ENCODE measurements around the gene MLXIP.
"Not testable (repeated sequence)": the region's sequence is repeated elsewhere in the genome, so short reads cannot be mapped to it uniquely, and the experiment has no call there.

Gene MLXIP

DNA sequence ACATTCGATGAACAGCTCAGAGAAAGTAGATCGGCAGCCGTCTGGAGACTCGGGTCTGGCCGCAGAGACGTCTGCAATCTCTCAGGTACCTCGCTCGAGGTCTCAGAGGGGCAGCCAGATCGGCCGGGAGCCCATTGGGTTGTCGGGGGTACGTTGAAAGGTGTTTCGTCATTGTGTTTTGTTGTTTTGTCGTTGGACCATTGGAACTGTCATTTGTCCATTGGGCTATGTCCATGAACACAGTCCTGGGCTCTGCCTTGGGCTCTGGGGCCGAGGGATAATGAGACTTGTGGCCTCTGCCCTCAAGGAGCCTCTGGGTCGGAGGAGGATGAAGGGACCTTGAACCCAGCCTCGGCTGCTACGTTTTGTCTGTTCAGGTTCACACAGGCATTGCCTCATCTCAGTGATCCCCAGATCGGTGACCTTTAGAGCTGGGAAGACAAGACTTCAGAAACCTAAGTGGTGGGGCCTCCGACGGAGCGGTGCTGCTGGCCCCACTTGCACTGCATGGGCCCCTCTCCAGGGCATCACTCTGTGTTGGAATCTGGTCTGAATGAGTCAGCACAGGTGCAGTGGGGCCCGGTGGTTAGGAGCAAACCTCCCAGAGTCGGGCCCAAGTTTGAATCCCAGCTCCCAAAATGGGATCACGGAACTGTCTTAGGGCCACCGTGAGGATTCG lies 23.6 kb upstream of the MLXIP start:
- no peak for DNase-seq

DNA sequence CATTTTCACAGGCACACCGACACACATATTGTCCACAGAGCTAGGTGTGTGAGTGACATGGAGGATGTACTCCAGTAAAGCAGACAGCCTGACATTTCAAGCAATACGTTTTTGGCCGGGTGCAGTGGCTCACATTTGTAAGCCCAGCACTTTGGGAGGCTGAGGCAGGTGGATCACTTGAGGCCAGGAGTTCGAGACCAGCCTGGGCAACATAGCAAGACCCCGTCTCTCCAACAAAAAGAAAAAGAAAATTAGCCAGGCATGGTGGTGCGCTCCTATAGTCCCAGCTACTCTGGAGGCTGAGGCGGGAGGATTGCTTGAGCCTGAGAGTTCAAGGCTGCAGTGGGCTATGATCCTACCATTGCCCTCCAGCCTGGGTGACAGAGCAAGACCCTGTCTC lies 22.1 kb upstream of the MLXIP start:
- not testable (repeated sequence) for DNase-seq

DNA sequence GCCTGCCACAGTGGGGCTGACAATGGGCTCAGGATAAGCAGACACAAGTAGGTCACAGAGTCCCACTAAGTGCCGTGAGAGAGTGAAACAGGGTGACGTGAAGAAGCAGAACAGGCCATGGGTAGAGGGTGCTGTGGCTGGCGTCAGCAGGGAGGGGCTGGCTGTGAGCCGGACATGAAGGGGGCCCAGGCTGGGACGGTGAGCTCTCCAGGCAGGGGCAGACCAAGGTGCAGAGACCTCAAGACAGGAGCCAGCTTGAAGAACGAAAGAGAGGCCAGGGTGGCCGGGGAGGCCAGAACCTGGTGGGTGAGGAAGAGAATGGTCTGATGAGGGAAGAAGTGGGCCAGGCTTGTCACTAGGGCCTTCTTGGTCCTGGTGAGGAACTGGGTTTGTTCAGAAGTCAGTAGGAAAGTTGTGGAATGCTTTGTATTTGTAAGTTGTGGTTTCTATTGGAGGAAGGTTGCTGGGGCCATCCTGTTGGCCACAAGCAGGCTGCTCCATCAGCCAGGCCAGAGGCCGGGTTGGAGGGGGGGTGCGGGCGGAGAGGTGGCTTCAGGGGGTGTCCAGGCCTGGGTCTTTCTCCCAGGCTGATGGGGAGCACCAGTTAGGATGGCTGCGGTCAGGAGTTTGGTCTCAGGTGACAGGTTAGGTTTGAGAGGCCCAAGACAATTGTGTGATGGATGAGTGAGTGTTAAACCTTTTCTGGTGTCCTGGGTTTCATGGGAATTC lies 21.4 kb upstream of the MLXIP start:
- no peak for DNase-seq

DNA sequence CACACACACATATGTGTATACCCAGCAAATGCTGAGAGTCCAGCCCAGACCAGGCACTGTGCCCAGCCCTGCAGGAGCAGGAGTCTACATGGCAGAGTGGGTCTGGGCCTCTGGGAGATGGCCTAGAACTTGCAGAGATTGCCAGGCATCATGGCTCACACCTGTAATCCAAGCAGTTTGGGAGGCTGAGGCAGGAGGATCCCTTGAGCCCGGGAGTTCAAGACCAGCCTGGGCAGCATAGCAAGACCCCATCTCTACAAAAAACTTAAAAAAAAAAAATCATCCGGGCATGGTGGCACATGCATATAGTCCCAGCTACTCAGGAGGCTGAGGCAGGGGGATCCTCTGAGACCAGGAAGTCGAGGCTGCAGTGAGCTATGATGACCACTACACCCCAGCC lies 20.8 kb upstream of the MLXIP start:
- DNase-seq: no peak

DNA sequence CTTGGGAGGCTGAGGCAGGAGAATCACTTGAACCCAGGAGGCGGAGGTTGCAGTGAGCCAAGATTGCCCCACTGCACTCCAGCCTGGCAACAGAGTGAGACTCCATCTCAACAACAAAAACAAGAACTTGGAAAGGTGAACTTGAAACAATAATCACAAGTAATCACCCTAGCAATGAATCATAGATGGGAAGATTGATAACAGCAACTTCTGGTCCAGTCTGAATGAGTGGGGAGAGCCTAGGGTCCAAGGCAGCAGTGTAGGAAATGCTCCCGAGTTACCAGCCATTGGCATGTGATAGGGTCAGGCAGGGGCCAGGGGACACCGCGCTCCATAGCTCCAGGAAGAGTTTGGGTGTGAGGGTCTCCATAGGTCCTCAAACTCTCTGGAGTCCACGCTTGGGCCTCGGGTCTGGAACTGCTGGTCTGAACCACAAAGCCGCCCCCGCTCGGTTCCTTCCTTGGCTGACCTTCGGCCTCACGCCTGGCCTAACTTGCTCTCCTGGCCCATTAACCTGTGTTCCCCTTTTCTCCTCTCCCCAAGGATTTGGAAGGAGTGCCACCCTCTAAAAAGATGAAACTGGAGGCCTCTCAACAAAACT lies 19.9 kb upstream of the MLXIP start:
- no peak for DNase-seq

DNA sequence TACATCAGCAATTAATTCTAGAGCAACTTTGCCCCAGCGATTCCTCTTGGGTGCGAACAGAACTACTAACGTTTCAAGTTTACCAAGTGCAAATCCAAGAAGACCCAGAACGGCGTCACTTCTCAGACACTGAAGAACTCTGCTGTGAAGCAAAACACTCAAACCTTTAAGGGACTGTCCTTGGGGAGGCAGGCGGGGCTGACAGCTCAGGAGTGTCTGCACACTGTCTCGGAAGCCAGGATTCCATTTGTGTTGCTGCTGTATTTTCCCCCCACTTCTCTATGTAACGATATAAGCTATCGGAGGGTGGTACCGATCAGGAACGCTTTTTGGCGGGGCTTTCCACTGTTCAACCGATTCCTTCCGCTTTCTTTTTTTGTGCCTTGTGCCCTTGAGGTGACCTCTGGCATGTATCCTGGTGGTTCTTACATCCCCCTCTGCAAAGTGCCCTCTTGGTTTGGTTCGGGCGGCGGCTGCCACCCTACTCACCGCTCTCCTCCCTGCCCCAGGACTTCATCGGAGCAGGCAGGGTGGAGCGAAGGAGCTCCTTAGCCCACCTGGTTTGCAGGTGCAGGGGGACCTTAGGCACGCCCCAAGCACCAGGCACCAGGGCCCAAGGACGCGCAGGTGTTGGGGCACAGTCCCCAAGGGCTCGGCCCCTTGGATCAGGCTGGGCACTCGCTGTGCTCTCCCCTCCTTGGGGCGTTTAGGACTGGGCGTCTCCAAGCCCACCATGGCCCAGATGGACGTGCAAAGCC lies 19.2 kb upstream of the MLXIP start:
- DNase-seq: no peak

DNA sequence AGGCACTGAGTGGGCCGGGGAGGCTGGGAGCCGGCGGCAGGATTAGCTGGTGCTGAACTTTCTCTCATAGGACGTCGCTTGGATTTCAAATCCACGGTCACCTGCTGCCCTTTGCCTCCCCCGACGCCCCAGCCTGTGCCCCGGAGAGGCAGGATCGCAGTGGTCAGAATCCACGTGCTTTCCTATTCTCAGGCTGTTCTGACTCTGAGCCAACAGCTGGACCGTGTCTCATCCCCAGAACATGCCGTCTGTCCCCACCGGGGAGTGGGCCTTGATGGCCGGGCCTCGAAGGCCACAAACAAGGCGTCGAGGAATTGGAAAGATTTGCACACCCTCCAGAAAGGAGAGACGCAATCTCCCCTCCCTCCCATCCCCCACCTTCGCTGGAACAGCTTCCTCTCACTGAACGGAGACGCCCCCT lies 18.5 kb upstream of the MLXIP start:
- DNase-seq: no peak

DNA sequence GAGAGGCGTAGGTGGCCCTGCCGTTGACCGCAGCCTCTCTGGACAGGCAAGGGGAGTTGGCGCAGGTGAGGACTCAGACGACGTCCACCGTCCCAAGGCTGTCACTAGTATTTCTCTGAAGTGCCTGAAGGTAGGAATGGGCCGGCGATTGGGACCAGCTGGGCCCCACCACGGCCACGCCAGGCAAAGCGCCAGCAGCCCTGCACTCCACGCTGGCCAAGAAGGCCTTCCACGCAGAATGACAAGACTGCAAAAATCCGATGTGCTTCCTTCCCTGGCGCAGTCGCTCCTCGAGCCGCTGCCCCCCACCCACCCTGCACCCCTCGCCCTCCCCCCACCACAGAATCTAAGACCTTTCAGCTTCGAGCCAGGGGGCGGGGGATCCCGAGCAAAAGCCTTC lies 17.3 kb upstream of the MLXIP start:
- no peak for DNase-seq

DNA sequence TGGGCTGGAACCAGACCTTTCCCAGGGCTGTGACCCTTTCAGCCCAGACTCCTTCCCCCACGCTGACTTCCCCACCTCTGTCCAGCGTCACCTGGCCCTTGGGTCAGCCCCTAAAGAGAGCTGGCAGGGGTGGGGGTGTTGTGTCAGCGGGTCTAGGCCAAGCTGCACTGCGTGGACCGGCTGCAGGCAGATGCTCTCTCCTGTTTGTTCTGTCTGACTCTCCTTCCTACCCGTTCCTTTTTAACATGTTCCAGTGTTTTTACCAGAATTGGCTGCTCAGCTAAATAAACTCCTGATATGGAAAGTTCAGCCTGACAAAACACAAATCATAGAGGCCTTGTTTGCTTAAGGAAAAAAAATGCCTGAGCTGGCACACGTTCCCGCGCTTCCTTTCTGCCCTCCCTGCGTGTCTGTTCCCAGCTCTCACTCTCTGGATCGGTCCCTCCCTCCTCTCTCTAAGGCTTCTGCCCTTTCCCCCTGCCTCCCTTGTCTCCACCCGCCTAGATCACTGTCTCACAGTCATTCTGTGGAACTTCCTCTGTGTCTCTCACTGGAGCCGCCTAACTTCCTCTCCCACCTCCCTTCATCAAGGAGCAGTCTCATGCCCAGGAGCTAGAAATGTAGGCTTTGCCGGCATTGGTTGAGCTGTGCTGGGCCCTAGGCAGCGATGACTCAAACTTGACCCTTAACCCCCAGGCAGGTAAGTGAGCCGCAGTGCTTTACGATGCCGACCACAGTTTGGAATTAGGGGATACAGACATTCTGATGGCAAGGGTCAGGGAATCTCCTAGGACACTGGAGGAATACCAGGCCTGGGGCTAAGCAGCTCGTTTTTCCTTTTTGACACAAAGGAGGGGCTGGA lies 15.5 kb upstream of the MLXIP start:
- DNase-seq: no peak

DNA sequence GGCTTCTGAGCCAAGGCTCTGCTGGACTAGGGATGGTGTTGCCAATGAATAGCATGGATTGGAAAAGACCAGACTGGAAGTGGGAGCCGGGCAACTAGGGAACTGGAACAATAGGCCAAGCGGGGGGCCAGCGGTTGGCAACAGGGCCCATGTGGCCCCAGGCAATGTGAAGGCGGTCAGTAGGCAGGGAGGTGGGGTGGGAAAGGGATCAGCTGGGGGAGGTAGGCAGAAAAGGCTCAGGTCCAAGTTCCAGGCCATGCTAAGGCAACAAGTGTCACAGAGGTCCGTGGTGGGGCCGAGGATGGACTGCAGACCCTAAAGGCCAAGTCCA lies 14.9 kb upstream of the MLXIP start:
- no peak for DNase-seq

DNA sequence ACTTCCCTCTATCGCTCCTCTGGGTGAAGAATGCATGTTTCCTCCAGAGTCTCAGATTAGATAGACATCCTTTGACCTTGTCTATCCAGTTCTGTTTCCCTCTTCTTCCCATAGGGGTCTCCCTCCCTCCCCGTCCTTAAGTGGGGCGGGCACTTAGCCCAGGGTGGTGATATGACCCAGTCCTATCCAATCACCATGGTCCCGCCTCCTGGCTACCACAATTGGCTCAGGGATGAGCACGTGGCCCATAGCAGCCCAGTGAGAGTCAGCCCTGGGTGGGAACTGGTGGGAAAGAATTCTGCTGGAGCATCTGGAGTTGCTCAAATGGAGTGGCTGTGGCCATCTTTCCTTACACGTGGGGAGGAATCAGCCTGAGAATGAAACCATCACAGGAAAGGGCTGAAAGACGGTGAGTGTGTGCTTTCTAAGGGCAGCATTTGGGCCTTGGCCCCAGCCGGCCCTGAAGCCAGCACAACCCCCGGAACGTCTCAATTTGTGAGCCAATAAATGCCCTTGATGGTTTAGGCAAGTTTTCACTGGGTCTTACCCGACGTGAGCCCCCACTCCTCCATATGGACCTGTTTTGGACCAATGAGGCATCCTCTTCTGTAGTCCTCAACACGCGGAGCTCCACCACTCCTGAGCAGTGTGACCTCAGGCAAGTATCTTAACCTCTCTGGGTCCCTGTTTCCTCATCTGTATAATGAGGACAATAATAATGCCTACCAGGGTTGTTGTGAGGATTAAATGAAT lies 14.4 kb upstream of the MLXIP start:
- no peak for DNase-seq

DNA sequence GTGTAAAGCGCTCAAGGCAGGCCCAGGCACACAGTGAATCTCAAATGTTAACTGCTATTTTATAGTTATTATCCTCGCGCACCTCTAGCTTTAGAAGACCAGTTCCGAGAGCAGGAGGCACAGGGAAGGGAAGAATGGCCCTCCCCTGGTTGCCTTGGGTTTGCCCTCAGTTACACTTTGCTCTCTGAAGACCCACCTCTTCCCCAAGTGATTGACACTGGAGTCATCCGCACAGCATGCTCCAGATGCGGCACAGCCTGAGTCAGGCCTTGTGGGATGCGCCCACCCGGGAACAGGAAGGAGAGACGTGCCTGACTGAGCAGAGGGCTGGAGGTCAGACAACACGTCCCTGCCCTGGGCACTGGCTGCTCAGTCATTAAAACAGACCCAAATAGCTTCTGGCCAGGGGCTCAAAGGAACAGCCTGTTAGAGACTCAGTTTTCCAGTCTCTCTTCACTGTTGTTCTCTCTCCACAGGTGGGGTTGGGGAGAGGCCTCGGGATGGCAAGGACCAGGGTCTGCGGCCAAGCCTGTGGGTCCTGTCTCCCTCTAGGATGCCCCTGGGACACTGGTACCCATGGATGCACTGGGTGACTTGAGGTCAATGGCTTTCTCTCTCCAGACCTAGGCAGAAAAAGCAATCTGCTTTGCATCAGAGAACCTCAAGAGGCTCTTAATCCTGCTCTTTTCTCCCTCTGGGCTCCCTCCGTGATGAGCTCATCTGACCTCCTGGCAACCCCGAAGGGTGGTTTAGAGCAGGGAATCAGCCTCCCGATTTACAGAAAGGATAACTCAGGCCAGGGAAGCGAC lies 13.6 kb upstream of the MLXIP start:
- no peak for DNase-seq

DNA sequence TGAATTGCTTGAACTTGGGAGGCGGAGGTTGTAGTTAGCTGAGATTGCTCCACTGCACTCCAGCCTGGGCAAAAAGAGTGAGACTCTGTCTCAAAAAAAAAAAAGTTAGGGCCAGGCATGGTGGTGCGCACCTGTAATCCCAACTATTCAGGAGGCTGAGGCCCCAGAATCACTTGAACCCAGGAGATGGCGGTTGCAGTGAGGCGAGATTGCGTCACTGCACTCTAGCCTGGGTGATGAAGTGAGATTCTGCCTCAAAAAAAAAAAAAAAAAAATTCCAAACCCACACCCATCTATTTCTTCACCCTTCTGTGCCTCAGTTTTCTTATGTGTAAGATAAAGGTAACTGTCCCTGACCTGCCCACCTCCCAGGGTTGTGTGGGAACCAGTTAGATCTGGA lies 11.0 kb upstream of the MLXIP start:
- no peak for DNase-seq

DNA sequence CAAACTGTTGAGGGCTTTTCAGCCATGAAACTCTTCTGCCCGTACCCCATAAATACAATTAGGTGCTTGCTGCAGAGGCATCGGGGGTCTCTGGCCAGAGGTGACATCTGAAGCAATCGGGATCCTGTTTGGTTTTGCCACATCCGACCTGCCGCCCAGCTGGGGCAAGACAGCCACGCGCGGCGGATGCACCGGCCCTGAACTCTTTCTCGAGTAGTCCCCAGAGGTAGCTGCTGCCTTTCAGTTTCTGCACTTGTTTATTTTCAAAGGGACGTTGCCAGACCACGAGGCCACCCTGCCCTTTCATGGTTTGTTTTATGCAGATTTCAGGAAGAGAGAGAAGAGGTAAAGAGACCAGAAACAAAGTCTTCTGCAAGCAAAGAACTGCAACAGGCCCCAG lies 10.6 kb upstream of the MLXIP start:
- DNase-seq: no peak

DNA sequence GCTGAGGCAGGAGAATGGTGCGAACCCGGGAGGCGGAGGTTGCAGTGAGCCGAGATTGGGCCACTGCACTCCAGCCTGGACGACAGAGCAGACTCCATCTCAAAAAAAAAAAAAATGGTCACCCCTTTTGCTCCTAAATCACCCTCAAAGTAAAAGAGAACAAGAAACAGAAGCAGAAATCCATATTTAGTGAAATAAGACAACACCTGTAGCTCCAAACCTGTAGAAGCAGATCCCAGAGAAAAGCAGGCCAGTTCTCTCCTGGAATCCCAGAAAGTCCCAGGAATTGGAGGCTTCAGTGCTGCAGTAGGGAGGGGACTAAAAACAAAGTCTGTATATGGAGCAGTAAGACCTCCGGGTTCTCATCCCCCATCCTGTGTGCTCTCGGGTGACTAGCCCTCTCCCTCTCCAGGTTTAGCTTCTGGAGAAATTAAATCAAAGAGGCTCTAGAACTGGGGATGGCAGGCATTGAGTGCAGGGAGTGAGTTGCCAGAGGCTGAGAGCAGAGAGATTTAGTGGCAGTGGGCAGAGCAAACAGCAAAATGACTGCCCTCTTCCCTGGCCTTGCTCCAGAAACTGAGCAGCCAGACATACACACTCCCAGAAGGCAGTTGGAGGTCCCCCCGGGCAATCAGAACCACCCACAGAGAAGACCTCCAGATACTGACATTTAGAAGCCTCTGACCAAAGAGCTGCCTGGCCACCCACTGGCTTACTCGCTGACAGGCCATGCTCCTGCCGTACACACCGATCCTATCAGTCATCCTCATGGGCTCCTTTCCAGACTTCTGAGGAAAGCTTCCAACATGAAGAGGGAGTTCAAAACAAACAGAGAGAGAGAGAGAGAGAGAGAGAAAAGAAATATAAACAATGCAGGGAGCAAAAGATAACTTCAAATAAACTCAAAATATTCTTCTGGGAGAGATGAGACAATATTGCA lies 6.3 kb upstream of the MLXIP start:
- no peak for DNase-seq

DNA sequence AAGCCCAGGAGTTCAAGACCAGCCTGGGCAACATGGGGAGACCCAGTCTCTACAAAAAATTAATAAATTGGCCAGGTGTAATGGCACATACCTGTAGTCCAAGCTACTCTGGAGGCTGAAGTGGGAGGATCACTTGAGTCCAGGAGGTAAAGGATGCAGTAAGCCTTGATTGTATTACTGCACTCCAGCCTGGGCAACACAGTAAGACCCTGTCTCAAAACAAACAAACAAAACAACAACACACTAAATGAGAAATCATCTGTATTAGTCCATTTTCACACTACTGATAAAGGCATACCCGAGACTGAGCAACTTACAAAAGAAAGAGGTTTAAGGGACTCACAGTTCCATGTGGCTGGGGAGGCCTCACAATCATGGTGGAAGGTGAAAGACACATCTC lies 4.7 kb upstream of the MLXIP start:
- no peak for DNase-seq

DNA sequence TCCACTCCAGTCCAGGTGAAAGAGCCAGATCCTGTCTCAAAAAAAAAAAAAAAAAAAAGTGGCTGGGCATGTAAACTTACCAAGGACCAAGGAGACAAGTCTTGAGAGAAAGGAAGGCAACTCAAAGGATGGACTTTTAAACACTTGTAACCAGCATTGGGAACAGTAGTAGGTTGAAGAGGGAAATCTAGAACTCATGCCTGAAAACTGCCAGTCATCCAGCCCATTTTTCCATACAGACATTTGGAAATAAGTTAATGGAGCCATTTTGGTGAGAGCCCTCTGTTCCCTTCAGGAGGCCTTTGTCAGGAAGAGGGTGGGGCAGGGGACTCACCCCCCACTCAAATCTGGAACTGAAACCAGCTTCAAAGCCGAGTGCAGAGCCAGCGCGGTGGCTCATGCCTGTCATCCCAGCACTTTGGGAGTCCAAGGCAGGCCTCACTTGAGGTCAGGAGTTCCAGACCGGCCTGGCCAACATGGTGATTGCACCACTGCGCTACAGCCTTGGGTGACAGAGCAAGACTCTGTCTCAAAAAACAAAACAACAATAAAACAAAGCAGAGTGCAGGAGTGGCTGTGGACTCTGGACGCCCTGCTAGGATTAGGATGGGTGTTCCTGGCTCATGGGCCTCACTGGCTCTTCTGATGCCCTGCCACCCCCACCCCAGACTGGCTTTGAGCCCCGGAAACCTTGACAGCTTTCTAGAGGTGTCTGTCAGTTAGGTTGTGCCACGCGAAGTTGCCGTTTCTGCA lies 1.6 kb upstream of the MLXIP start:
- no peak for DNase-seq

DNA sequence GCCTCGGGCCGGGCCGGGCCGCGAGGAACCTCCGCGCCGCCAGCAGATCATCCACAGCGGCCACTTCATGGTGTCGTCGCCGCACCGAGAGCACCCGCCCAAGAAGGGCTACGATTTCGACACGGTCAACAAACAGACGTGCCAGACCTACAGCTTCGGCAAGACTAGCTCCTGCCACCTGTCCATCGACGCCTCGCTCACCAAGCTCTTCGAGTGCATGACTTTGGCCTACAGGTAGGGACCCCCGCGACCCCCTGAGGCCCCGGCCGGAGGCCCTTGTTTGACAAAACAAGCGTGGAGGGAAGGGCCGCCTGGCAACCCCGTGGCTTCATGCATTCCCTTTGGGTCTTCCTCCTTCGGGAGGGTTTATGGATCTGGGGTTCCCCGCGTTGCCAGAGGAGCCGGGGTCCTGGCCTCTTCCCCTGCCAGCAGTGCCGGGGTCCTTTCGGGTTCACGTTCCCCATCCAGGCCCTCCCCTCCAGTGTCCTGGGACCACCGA lies 526 bp downstream of the MLXIP start:
- no peak for DNase-seq

DNA sequence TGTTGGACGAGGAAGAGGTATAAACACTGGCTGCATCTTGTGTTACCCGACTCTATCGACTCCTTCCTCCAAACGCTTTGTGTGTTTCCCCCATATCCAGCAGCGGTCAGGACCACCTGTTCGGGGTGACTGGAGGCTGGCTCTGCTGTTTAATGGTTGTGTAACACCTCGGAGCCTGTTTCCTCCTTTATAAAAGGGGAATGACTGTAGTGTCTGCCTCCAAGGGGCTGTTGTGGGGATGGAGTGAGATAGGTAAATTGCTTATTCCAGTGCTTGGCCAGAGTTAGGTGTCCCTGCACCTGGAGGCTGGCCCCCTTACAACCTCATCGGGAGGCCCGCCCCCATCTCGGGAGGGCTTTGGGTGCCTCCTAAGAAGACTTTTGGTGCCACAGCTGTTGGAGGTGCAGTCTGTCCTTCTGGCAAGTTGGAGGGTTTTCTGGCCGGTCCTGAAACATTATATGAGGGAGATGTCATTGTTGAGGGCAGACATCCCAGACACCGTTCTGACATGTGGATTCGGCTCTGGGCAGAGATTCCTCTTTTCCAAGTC lies 1.1 kb downstream of the MLXIP start:
- DNase-seq: no peak
